ENCODE data around the gene TTLL6.
A peak's percentile ranks its signal among the peaks of the same experiment; 100 is the strongest.
"Not testable (repeated sequence)": the region's sequence is repeated elsewhere in the genome, so short reads cannot be mapped to it uniquely, and the experiment has no call there.

Gene TTLL6

DNA sequence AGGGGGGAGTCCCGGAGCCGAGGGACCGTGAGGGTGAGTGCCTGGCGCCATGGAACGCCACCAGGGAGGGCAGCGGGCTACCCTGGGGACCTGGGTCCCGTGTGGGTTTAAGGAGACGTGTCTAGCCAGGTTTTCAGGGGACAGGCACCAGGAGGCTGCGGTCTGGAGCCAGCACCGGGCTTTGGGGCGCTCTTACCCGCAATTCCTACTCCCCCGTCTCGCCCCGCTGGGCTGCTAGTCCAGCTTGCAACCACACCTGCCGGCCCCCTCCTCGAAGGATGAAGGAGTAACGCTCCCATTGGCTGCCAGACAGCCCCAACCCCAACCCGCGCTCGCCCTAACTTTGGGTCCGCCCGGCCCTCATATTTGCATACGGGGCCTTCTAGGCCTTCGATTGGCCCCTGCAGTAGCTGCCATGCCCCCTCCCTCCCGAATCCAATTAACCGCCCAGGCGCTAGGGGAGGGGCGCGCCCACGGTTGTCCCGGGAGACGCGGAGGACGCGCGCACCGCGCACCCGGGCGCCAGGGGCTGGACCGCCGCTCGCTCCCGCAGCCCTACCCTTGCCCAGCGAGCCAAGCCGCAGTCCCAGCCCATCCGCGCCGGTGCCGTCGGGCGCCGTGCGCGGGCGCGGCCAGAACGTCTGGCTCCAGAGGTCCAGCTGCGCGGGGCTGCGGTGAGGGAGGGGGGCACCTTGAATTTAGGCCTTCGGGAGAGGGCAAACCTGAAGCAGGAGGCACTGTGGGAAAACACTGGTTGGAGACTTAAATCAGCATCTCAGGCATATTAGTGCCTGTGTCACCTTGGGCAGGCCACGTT is at the start of gene TTLL6:
Gene TTLL6 (minus strand): TSS at position 456 of the 817 bp plus-strand sequence. CDS start 157 bp downstream, at position 299.
- peak; percentile 40 for DNase-seq (ENCODE audit: low spot score)

DNA sequence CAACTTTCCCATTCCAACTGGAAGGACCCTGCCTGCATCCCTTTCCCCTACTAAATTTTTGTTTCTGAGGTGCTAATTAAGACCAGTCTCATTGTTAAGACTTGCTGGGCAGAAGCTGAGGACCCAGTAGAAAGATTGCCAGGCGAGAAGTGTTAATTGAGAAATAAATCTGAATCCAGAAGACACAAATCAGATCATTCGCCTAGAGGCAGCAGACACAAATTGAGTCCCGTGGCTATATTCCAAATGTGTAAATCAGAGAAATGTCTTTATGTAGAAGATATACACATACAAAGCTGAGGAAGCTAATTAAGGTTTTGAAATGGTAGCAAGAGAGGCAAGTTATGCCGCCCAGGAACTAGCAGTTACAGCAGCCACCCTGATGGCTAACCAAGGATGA is 43.4 kb upstream of the TTLL6 start:
- DNase-seq (ENCODE audit: low spot score), result no peak

DNA sequence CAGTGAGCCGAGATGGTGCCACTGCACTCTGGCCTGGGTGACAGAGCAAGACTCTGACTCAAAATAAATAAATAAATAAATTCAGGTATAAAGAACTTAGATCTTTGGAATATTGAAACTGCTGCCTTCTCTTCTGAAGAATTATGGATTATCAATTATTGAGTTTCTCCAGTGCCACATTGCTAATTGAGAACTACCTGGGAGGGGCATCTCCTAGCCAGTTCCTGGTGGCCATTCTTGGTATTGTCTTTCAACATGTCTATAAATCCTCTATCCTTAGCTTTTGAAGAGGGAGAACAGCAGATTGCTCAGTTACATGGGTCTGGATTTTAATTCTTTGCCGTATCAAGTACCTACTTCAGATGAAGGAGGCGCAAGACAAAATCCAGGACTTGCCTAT is 43.0 kb upstream of the TTLL6 start:
- no peak for DNase-seq (ENCODE audit: low spot score)

DNA sequence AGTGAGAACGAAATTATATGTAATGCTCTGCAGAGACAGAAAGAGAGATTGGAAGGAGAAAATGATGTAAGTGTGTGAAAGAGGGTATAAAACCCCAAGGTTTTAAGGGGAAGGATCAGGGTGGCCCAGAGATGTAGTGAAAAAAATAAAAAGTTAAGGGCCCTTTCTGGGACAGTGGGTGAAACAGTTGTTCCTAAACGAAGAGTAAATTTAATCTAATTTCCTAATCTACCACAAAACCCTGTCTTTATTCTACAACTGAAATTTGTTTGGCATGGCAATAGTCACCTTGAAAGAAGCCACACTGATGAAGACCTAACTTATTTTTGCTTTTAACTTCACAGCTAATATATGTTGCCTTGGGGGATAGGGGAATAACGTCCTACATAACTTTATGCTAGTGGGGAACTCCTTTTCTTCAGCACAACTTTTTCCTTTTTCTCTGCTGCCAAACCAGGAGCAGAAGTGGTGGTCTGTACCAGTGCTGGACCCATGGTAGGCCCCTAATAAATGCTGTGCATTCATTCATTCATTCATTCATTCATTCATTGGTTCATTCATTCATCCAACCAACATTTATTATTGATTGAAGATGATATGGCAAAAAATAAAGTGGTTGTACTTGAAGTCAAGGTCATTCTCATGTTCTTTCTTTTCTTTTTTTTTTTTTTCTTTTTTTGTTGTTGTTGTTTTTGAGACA is 39.2 kb upstream of the TTLL6 start:
- DNase-seq (ENCODE audit: low spot score), result no peak

DNA sequence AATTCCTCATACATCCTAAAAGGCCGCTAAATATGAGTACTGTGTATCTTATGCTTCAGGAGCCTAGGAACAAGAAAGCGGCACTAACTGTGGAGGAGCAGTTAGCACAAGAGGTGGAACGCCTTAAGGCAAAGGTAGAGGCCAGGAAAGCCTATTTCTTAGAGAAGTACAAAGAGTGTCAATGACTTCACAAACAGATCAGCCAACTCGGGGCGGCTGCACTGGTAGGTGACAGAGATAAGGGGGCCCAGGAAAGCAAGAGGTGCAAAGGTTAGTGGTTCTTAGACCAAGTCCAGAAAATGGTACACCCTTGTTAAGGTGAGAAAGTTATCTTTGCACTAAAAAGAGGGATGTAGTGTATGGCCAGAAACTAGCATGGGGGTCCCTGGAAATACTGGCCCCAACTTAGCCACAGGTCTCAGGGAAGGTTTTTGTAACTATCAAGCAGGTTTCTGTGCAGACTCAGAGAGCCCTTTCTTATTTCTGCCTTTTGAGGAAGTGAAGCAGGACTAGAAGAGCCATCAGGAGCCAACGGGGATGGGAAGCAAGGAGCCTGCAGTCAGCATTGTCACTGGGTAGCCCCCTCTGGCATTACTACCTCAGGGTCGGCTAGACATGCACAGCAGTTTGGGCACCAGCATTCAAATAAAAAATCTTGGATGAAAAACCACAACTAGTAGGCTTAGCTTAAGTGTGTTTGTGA is 37.9 kb upstream of the TTLL6 start:
- DNase-seq (ENCODE audit: low spot score), result no peak

DNA sequence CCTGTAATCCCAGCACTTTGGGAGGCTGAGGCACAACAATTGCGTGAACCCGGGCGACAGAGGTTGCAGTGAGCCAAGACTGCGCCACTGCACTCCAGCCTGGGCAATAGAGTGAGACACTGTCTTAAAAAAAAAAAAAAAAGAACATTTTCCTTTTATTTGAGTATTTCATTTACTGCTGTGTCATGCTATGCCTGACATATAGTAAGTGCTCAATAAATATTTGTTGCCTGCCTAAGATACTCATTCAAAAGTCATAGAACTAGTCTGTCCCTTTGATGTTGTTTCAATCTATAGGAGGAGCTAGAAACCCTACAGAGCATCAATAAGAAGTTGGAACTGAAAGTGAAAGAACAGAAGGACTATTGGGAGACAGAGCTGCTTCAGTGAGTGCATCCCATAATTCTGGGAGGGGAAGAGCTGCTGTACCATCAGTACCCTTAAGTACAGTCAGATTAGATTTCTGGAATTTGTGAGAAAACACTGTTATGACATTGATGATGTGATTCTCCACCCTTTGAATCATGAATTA is 33.8 kb upstream of the TTLL6 start:
- DNase-seq (ENCODE audit: low spot score), result no peak

DNA sequence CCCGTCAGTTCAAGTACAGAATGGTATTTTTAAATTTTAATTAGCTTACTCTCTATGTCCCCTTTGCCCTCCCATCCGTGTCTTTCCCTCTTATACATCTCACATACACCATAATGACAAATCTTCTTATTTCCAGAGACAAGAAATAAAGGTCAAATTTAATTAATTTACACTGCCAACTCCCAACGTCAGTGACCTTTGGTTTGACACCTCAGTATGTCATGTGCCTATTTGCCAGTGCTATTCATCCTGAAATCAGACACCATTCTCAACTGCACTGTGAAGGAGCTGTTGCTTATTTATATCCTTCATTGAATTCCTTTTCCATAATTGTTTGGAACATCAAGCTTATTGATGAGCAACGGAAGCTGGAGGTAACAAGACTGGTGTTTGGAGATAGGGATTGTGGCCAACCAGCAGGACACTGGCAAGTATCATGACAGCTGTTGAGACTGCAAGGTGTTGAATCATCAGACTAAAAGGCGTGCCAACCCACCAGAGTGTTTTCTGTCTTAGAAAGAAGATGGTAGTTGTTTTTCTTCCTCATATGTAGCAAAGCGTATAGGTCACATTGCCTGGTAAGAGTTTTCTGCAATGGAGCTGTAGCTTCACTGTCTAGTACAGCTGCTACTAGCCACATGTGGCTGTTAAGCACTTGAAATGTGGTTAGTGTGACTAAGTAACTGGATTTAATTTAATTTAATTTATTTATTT is 26.3 kb upstream of the TTLL6 start:
- no peak for DNase-seq (ENCODE audit: low spot score)

DNA sequence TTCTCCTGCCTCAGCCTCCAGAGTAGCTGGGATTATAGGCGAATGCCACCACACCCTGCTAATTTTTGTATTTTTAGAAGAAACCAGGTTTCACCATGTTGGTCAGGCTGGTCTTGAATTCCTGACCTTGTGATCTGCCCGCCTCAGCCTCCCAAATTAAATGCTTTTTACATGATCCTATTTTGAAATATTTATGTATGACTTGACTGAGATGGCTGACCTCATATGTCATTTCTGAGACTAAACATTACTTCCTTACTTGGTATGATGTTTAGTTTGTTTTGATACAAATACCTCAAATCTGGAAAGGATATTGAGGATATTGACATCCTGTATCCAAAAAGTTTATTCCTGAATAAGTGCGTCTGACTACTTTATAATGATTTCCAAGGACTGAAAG is 25.7 kb upstream of the TTLL6 start:
- DNase-seq (ENCODE audit: low spot score), result no peak

DNA sequence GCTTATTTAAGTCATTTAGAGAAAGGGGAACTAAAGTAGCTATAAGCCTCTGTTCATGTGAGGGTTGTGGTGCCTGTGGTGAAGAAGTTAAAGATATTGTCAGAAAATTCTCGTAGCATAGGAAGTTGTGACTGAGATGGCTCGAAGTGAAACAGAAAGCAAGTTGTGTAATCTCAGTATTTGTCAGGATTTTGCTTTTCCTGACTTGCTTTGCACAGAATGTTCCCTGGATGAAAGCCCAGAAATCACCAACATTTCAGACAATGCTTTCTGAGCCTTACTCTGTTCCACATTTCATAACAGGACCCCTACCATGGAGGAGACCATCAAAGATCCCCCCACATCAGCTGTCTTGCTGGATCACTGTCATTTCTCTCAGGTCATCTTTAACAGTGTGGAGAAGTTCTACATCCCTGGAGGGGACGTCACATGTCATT is 24.4 kb upstream of the TTLL6 start:
- no peak for DNase-seq (ENCODE audit: low spot score)

DNA sequence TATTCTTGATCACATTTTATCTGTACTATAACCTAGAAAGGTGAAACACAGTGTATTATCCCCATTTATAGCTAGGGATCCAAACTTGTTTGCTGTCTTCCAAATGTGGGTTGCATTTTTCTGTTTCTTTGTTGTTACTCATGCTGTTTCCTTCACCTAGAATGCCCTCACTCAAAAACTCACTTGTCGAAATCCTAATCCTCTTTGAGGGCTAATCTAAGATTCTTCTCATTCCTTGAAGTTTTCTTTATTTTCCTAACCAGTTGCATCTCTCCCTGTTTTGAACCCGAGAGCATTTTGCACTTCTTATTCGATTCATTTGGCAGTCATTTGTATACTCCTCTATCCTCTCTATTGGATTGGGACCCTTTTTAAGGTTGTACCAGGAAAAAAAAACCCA is 23.4 kb upstream of the TTLL6 start:
- no peak for DNase-seq (ENCODE audit: low spot score)

DNA sequence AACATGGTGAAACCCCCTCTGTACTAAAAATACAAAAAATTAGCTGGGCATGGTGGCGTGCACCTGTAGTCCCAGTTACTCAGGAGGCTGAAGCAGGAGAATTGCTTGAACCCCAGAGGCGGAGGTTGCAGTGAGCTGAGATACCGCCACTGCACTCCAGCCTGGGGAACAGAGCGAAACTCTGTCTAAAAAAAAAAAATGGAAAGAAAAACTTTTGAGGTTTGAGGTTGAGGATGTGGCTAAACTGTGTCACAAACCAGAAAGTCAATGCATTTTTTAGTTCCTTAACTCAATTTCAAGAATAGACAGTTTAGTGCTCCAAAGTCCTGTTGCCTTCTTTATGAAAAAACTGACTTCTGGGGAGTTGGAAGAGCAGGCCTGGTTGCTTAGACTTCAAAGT is 20.4 kb upstream of the TTLL6 start:
- not testable (repeated sequence) for DNase-seq (ENCODE audit: low spot score)

DNA sequence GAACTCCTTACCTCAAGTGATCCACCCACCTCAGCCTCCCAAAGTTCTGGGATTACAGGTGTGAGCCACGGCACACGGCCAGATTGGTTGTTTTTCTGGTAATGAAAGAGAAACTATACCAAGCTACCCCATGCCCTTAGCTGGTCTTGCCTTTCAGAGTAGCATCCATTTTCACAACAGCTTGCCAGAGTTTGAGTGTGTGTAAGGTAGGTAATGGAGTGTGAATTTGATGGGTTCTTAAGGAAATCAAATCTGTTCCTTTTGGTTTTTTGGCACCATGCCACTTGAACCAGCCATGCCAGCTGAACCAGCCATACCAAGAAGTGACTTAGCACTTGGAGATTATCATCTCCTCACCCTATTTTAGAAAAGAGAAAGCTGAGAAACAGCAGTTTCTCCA is 18.9 kb upstream of the TTLL6 start:
- peak; percentile 68 for DNase-seq (ENCODE audit: low spot score)

DNA sequence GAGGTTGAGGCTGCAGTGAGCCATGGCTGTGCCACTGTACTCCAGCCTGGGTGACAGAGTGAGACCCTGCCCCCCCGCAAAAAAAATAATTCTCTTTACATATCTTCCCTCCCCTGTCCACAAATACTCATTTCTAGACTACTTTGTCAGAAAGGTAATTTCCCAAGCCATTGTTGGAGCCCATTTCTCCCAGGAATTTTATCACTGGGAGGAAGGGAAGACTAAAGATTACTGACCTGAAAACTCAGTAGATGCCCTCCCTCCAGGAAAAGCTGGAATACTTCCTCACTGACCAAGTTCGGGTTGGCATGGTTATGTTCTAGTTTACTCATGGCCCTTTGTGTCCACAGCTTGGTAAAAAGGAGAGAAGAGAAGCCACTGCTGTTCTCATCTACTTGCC is 17.9 kb upstream of the TTLL6 start:
- DNase-seq (ENCODE audit: low spot score), result no peak

DNA sequence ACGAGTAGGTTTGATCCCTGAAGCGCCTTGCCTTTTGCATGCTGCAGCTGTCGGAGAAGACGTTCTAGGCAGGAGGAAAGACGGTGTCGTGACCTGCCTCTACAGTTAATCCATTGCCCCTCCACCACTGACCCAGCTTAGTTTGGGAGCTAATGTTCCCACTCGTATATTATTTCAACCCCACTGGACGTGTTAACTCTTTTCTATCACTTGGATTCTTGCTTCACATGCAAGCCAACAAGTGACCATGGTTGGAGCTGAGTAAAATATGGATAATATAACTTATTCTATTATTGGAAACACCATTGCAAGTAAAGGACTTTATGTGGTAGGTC is 14.5 kb upstream of the TTLL6 start:
- DNase-seq (ENCODE audit: low spot score), result no peak

DNA sequence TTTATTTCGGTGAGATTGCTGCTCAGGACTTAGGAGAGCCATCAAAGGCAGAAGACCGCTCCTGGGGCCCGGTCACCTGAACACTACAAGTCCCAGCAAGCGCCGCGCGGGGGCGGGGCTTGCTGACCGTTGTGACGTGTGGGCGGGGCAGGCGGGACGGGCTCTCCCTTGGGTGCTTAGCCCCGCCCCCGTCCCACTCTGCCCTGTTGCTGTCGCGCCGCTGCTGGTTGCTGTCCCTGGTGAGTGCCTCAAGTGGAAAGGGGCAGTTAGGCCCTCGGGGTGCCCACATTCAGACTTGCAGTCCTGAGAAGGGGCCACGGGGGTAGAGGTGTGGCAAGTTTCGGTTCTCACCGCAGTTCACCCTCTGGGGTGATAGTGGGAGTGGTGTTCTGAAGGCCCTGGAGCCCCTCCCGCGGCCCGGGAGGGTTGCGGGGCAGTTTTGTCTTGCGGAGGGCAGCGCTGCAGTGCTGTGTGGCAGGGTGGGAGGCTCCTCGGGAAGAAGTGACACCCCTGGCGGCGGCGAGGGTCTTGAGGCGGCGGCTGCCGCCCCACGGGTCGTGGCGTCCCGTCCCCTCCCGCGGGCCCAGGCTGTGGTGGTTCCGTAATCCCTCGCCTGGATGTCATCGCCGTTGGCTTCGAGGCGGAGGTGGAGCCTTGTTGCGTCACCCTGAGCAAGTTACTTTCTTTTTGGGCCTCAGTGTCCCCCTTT is 14.0 kb upstream of the TTLL6 start, which contains the start of gene CALCOCO2:
Gene CALCOCO2 (plus strand): TSS at position 196 of the 709 bp plus-strand sequence. CDS start 10,673 bp downstream, outside the sequence.
- DNase-seq (ENCODE audit: low spot score), result peak; percentile 97

DNA sequence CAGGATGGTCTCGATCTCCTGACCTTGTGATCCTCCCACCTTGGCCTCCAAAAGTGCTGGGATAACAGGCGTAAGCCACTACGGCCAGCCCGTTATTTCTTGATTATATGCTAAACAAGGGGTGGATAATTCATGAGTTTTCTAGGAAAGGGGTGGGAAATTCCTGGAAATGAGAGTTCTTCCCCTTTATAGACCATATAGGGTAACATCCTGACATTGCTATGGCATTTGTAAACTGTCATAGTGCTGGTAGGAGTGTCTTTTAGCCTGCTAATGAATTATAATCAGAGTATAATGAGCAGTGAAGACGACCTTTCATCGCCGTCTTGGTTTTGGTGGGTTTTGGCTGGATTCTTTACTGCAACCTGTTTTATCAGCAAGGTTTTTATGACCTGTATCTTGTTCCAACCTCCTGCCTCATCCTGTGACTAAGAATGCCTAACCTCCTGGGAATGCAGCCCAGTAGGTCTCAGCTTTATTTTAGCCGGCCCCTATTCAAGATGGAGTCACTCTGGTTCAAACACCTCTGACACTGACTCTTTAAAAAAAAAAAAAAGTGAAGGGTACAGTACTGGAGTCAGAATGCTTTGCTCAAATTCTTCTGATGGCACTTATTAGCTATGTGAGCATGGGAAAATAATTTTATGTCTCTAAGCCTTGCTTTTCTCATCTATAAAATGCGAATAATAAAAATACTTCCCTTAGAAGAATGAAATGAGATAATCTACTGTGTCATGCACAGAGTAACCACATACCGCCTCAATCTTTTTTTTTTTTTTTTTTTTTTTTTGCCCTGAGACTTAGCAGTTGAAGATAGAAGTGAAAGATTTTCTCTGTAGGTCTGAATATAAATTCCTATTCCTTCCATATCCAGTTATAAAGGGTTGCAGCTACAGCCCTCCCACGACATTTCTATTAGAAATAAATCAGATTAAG is 8.7 kb upstream of the TTLL6 start:
- DNase-seq (ENCODE audit: low spot score), result no peak

DNA sequence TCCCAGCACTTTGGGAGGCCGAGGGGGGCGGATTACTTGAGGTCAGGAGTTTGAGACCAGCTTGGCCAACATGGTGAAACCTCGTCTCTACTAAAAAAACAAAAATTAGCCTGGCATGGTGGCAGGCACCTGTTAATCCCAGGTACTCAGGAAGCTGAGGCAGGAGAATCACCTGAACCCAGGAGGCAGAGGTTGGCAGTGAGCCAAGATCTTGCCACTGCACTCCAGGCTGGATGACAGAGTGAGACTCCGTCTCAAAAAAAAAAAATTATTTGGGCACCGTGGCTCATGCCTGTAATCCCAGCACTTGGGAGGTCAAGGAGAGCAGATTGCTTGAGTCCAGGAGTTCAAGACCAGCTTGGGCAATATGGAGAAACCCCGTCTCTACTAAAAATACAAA is 3.9 kb upstream of the TTLL6 start:
- DNase-seq (ENCODE audit: low spot score), result not testable (repeated sequence)

DNA sequence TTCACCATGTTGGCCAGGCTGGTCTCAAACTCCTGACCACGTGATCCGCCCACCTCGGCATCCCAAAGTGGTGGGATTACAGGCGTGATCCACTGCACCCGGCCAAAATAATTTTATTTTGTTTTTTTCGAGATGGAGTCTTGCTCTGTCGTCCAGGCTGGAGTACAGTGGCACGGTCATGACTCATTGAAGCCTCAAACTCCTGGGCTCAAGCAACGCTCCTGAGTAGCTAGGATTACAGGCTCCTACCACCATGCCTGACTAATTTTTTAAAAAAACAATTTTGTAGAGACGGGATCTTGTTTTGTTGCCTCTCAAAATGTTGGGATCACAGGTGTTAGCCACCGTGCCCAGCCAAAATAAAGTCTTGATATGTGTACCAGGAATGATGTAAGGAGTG is 2.4 kb upstream of the TTLL6 start:
- no peak for DNase-seq (ENCODE audit: low spot score)

DNA sequence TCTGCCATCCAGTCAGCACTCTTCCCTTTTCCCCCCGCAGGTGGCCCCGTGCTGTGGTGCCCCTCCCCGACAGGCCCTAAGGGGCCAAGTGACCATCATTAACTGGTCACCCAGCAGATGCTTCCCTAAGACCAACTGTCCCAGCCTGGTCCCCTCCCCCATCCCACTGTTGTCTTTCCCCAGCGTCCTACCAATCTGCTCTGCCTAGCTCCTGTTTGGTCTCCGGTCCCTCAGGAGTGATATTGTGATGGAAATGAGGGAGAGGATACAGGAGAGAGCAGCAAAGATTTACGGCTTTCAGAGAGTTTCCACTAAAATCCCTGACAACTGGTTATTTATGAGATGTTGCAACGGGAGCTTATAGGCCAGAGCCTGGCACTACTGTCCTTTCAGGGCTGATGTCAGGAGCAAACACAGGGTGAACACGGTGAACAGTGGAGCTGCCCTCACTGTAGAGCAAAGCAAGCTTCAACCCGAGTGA is 1.4 kb upstream of the TTLL6 start:
- DNase-seq (ENCODE audit: low spot score), result no peak

DNA sequence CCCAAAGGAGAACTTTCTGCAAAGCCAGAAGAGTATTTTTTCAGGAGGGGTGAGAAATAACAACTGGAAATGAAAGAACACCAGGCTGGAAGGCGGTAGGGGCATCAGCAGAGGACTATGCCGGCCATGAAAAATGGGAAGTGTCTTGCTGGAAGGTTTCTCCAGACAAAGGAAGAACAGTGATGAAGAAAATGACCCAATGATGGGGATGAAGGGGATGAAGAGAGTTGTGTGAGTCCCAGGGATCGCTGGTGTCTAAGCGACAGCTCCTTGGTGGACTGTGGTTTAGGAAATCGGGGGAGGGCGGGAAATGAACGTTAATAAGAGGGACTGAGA is 623 bp downstream of the TTLL6 start:
- no peak for DNase-seq (ENCODE audit: low spot score)

Data from hematopoietic multipotent progenitor cell treated with erythropoietin and hydrocortisone succinate and interleukin-3 and kit ligand, for 15 days (in vitro differentiated cells).